ENCODE measurements around the gene JOSD1.

The JOSD1 gene

DNA sequence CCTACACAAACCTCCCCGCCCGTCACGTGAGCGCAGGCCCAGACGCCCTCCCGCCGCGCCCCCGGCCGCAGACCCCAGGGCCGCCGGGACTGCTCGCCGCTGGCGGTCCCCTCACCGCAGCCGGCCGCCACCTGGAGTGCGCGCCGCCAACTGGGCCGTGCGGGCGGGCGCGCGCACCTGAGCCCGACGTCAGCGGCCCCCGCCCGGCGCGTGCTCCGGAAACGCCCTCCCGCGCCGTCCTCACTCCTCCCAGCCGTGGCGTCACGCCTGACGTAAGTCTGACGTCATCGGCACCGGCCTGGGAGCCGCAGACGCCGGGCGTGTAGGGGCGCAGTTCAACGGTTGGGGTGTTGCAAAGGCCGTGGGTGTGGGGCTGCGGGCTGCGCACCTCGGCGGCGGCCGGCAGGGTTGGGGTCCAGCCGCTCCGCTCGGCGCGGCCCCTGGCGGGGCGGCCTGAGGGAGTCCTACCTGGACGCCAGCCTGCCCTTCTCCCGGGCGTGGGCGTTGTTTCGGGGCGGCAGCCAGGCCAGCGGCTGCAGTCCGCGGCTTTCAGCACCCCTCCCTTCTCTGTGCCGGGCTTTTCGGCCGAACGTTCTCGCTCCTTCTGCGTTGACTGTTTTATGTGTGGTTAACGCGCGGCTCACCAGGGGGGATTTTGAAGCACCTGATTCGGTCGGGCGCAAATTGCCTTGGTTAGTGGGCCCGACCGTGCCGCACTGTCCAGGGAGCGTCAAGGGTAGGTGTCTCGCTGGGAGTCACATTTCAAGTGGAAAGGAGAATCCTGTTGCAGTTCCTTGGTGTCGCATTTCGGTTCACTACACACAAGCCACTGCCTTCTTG lies at the start of gene JOSD1:
Gene JOSD1, minus strand, starts transcription at position 155 of the 840 bp plus-strand sequence. CDS start 956 bp downstream, outside the sequence.
- peak; percentile 42 for DNase-seq (ENCODE audit: low read depth)

DNA sequence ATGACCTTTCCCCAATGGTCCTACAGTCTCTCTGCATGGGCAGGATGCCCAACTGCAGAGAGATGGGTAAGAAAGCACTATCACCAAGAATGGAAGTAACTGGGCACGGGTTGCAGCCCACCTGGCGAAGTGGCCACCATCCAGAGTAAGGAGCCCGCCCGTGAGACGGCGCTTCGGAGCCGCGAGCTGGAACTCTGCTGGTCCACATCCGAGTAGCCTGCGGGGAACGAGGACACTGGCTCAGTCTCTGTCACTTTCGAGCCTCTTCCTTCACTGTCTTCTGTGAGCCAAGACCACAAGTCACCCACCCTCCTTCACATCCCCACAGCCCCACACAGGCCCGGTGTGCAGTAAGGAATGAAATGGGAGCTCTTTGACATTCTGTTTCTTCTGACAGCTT lies 49.4 kb upstream of the JOSD1 start:
- DNase-seq (ENCODE audit: low read depth), result no peak

DNA sequence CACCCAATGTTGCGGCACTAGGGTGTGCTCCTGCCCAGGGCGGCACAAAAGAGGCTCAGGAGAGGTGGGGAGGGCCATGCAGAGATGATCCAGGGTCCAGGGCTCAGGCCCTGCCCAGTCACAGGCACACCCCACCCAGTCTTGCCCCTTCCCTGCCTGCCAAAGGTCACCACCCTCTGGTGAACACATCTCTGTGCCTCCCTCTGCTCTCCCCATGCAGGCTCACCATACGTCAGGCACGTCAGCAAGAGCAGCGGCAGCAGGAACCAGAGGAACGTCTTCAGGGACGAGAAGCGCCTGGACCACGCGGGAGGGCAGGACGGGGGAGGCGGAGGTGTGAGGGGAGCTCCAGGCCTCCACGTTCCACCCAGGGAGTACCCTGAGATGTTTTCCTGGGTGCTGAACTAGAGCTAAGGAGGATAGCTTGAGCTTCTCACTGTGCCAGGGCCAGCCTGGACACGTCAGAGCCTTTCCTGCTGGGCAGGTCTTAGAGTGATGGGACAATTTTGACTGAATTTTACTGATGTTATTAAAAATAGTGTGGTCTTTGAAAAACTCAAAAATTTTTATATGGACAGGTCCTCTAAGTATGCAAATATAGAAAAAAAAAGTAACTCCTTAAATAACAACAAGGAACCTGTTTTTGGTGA lies 47.9 kb upstream of the JOSD1 start:
- no peak for DNase-seq (ENCODE audit: low read depth)

DNA sequence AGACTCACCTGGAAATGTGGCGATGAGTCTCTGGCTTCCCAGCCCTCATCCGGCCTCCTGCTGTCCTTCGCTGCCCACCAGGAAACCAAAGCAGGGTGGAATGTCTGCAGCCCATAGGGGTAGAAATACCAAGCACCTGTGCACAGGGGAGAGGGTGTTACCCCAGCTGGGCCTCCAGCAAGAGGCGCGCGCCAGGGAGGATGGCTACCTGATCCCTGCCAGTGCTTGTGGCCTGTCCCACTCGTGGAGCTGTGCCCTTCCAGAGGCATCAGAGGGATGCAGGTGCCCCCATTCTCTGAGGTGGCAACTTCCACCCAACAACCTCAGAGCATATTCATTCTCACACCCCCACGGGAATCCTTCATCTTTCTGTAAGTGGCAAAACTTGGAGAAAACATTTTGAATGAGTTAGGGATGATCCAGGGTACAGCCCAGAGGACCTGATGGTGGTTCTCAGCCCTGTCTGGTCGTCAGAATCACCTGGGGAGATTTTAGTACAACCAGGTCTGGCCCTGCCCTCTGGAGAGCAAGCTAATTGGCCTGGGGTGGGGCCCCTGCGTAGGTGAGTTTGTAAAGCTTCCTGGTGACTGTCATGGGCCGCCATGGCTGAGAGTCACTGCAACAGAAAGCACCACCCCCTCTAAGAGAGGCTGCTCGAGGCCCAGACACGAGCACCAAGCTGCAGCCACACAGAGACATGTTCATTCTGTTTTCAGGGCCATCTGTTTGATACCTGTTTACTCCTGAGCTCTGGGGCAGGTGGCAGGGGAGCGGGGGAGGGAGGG lies 45.1 kb upstream of the JOSD1 start:
- DNase-seq (ENCODE audit: low read depth), result no peak

DNA sequence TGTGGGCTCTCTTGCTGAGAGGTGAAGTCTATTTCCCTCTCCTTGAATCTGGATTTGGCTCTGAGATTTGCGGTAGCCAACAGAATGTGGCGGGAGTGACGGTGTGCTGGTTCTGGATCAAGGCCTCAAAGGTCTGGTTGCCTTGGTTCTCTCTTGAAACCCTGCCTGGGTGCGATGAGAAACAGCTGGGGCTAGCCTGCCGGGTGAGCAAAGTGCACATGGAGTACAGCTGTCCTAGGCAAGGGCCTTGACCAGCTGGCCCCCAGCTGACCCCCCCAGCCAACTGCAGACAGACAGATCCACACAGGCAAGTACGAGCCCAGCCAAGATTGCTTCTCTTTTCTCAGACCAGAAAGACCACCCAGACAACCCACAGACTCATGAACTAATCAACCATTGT lies 44.2 kb upstream of the JOSD1 start:
- no peak for DNase-seq (ENCODE audit: low read depth)

DNA sequence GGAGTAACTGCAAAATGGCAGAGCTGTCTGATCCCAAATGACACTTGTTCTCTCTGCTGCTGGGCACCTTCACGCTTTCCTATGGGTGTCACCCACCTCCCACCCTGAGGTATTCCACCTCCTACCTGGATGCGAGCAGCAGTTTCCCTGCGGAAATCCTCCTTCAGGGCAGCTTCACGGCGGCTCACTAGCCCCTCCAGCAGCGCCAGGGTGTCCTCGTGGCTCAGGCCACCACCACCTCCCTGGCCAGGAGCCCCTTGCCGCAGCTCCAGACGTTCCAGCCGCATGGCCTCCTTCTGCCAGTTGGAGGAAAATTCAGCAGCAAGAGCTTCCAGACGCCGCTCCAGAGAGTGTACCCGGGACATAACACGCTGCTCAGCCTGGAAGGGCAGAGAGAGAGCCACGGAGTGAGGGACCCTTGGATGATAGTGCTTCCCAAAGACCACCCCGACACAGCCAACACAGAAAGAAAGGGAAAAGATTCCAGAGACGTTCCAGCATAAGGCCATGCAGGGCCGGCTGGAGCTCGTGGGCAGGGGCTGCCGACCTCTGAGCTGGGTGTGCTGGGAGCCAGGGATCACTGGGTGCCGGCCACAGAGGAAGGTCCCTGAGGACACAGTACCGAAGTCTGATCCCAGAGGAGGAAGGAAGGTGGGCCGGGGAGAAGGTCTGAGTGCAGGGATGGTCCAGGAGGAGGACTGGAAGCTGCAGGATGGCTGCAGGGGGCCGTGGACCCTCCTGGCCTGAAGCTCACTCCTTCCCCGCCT lies 41.6 kb upstream of the JOSD1 start:
- DNase-seq (ENCODE audit: low read depth), result no peak

DNA sequence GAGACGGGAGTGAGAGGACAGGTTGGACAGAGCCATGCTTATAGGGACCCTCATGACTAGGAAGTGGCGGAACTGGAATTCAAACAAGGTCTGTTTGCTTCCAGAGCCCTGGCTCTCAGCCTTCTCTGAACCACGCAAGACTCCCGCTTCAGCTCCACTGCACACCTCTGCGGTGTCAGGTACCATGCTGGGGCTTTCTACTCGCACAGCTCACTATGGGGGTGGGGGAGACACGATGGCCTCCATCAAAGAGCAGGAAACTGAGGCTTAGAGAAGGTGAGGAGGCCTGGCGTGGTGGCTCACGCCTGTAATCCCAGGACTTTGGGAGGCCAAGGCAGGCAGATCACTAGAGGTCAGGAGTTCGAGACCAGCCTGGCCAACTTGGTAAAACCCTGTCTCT lies 40.8 kb upstream of the JOSD1 start:
- no peak for DNase-seq (ENCODE audit: low read depth)

DNA sequence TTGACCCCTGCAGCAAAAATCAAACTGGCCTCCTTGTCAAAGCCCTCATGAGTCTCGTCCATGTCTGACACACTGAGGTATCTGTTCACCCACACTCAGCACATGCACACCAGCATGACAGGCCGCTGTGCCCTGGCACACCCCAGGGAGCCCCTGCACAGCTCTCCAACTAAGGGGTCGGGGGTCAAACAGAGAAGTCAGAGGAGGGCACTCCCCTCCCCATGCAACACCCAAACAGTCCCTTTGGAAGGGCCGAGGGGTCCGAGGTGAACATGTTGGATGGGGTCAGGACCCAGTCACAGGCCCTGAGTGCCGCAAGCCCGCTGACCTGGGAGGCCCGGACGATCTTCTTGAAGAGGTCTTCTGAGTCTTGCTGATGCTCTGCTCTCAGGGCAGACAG lies 40.4 kb upstream of the JOSD1 start:
- DNase-seq (ENCODE audit: low read depth), result no peak

DNA sequence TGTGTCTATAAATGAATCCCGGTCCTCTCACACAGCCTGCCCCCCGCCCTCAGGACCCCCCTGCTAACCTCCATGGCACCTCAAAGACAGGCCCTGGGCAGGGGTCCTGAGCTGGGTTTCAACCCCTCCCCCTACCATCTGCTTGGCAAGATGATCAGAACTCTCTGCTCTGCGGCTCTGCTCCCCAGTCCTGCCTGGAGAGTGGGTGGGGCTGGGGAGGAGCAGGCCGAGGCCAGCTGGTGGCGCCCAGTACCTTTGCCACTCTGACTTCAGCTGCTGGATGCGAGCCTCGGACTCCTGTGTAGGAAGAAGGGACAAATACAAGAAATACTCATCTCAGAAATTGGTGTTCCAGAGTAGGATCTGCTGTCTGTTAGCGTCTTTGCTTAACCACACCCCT lies 40.0 kb upstream of the JOSD1 start:
- DNase-seq (ENCODE audit: low read depth), result no peak

DNA sequence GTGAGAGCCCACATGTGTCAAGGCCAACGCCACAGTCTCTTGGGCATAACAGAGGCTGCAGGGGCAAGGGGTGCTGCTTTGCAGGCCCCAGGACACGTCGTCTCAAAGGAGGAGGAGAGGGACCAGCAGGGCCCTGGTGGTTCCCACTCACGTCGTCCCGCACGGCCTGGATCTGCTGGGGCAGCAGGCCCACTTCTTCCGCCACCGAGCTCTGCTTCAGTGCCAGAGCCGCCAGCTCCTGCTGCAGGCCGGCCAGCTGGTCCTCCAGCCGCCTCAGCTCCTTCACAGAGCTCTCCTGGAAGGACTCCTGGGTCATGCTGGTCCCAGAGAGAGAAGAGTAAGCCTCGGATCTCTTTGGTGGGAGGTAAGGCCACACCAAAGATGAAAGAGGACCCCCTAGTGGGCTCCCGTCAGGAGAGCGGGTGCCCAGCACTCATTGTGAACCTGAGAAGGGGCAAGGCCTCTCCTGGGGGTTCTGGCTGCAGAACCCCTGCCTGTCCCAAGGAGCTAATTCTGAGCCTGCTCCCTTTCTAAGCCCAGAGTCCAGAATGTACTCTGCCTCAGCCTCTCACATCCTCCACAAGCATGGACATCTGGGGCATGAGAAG lies 39.5 kb upstream of the JOSD1 start:
- no peak for DNase-seq (ENCODE audit: low read depth)

DNA sequence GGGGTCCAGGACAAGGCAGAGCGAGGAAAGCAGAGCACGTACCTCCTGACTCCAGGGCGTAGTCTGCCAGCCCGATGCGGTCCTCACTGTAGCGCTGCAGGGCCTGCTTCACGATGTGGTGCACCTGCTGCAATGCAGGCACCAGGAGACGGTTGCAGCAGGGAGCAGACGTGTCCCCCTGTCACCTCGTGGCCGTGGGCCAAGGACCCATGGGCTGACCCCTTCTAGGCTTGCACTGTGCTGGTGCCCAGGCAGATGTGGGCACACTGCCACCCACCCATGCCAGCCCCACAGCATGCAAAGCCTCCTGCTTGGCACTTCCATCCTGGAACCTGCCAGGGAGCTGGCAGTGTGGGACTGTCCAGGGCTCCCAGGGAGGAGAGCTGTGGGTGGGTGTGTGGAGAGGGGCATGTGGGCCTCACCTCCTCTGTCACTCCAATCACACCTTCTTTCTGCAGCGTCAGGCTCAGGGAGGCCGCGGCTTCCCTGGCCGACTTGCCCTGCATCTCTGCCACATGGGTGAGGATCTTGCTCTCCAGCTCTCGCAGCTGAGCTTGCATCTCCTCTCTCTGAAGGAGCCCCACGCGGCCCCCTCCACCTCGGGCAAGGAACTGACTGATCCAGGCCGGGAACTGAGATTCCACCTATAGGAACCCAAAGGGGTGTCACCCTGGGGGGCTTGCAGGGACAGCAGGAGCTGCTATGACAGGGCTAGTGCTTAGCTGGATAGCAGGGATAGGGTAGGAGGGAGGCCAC lies 38.7 kb upstream of the JOSD1 start:
- no peak for DNase-seq (ENCODE audit: low read depth)

DNA sequence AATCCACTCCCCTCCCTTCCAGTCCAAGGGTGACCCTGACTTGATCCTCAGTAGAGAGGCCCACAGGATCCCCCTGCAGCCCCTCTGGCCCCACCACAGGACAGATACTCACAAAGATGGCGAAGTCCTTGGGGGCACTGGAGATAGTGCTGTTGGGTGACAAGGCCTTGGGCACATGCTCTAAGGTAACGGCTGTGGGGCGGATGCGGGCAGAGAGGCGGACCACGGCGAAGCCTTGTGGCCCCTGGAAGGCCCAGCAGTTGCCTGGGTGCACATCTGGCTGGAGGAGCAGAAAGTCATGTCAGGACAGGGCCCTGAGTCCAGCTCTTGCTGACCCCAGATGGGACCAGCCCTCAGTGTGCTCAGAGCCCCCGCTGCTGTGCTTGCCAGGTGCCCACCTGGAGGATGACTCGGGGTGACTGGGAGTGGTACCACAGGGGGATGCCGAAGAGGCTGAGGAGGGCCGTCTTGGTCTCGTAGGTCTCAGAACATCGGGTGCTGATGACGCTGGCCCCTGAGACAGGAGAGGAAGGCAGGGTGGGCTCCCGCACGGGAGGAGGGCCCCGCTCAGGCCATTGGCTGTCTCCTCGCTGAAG lies 37.8 kb upstream of the JOSD1 start:
- no peak for DNase-seq (ENCODE audit: low read depth)

DNA sequence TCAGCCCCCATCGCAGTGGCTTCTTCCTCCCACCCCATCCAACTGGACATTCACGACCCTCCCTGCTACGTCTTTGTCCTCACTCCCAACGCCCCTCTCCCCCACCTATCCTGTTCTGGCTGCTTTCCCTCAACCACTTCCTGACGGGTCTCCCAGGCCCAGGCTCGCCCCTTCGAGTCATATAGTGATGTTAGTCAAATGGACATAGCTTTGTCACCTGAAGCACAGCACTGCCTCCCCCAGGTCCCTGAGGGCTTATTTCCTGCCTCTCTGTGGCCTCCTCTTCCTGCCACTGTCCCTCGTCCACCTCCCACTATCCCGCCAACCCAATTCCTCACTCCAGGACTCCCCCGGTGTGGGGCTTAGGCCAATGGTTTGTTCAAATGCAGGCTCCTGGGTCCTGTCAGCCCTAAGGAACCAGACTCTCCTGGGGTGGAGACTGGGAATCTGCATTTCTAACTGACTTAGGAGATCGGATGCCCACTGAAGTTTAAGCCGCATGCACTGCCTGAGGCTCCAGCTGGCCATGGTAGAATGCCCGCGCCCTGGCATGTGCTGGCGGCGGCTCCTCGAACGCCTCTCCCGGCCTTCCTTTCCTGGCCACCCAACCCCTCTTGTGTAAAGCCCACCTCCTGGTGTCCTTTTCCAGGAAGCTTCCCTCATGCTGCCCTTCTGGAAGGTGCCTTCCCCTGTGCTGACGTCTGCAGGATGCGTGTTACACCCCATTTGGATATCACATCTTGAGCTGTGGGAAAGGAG lies 36.7 kb upstream of the JOSD1 start:
- DNase-seq (ENCODE audit: low read depth), result no peak

DNA sequence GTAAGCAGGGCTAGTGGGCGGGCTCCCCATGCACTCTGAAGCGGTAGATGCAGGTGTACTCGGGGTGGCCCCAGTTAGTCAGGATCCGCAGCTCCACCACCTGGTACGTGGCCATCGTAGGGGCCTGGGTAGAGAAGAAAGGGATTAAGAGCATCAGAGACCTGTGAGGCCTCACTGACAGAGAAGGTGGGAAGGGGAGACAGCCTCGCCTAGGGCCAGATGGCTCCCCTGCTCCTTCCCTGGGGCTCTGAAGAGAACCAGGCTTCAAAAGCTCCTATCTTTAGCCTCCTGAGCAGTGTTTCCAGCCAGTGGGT lies 35.5 kb upstream of the JOSD1 start:
- no peak for DNase-seq (ENCODE audit: low read depth)

DNA sequence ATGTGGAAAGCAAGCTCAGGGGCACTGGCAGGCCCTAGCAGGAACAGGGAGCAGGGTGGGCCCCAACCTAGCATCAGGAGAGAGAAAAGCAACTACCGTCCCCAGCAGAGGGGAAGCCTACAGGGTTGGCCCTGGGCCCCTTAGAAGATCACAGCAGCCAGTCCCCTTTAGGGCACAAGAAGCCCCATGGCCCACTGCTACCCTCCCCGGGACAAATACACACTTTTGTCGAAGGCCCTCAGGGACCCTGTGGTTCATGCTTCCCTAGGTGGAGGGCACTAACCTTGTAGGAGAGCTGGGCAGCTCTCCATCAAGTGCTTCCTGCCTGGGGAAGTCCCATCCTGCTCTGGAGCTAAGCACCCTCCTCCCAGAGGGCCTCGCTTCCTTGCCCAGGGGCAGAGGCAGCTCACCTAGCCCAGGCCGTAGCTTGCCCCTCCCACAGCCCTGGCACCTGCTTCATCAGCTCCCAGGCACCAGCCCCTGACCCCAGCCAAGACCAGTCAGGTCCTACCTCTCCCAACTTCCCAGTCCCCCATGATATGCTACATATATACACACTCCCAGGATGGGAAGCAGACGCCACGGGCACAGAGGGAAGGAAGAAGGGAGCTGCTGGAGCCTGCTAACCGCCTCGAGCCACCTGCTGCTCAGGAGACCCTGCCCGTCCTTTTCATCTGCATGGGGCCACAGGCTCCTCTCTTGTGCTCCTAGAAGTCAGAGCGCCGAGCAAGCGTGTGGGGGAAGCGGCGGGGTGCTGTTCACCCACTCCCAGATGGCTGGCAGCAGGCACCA lies 34.9 kb upstream of the JOSD1 start:
- DNase-seq (ENCODE audit: low read depth), result no peak

DNA sequence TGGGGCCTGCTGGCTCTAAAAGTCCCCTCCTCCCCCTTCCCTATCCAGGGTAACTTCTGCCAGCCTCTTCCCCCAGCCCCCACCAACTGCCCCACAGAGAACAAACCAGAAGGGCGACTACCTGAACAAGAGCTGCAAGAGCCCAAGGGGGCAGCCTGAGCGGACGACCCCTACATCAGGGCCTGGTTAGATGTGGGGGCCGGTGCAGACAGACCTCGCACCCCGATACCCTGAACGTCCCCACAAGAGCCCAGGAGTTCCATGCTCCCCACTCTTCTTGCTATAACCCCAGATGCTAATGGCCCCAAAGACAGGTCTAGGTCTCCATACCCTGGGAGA lies 34.4 kb upstream of the JOSD1 start:
- no peak for DNase-seq (ENCODE audit: low read depth)

DNA sequence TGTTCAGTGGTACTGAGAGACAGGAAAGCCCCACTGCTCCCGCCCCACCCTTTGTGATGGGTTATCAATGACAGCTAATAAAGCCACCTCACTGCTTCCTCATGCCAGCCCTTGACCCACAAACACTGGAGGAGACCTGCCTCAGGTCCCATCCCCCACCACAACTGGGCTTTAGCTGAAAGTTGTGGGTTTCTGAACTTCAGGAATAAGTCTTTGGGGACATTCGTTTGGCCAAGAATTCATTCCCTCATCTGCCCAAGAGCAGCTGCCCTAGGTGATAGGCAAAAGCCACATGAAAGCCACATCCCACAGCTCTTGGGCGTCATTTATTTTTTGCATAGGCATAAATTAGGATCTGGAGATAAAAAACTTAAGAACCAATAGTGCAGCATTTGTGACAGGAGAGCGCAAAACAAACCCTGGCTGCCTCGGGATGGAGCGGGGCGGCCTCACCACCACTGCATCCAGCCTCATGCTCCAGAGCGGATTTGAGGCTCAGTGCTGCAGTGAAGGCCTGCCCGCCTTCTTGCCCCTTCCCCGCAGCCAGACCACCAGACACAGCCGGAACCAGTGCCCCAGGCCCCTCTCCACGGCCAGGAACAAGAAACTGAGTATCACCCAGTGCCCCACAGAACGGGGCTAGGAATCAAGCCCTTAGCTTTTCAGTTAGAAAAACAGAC lies 33.8 kb upstream of the JOSD1 start:
- DNase-seq (ENCODE audit: low read depth), result no peak

DNA sequence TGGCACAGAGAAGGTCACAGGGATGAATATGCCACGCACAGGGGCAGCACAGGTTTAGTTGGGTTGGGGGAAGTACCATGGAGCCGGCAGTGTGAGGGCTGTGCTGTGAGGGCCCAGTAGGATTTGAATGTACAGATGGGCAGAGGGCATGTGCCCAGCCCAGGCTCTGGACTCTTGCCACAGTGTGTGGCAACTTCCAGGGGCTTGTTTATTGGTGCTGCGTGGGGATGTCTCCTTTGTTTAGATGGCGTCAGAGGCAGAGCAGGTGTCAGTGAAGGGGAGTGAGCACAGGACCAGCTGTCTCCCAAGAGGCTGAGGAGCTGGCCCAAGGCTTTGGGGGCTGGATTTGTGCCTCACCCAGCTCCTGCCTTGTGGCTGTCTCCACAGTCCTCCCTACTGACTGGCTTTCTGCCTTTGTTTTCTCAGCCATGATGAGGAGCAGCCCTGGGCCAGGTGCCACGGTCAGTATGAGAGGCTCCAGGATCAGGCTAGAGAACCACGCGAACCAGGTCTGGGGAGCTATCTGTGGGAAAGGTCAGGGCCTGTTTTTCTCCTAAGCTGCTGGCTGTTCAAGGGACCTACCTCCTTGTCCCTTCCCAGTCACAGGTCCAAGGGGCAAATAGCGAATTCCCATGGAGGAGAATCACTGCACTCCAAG lies 33.1 kb upstream of the JOSD1 start:
- DNase-seq (ENCODE audit: low read depth), result no peak

All from GM04503 (cell line).